ENCODE data around the gene WDR5. TPM values are rescaled to one million over a fixed set of nuclear protein-coding genes. Genes with fewer than 3 reads are reported as not detected.

Gene WDR5
- total and polyA plus RNA-seq, 2 donors (not counting 1 experiment from before 2014, with no cell fraction given): 15.5 to 26.0 TPM

- no peak overlapping the region for H3K4me3 ChIP-seq (replicated peaks in 1 of 4; ENCODE audit: control extremely low read depth in 1 of 4, insufficient read depth in 1 of 4, low read depth in 3 of 4, low read length in 4 of 4)
- no peaks in the 10 kb centered on the region for H3K27me3 ChIP-seq (ENCODE audit: control insufficient read depth, insufficient read depth, low read length)
- H3K4me1 ChIP-seq (ENCODE audit: control insufficient read depth, extremely low read depth, insufficient read depth, low read length): peaks cover 2% of the 10 kb centered on the region
- H3K79me2 ChIP-seq (ENCODE audit: control insufficient read depth, insufficient read depth, low read length): no peaks in the 10 kb centered on the region
- H3K4me2 ChIP-seq (ENCODE audit: extremely low read depth, insufficient read depth, low read length): no peak overlapping the region
- no peak overlapping the region for H2AFZ ChIP-seq (ENCODE audit: low read length)
- TF ChIP-seq EZH2 (IDR thresholded peaks at IDR 0.05; ENCODE audit: low read length, missing control alignments) (no peak), CTCF (conservative IDR thresholded peaks at IDR 0.05 in 1 of 2, IDR thresholded peaks at IDR 0.05 in 1 of 2; ENCODE audit: low read depth in 1 of 2, low read length in 2 of 2) (no peak)
- H4K20me1 ChIP-seq (ENCODE audit: control insufficient read depth, extremely low read depth, insufficient read depth, low read length): no peaks in the 10 kb centered on the region
- no peaks in the 10 kb centered on the region for H3K9me3 ChIP-seq (ENCODE audit: control insufficient read depth, insufficient read depth, low read depth, low read length)
- no peak overlapping the region for H3K9ac ChIP-seq (ENCODE audit: insufficient read depth, low read length)
- no peak overlapping the region for H3K27ac ChIP-seq (ENCODE audit: insufficient read depth, low read length)
- DNase-seq (ENCODE audit: low read depth in 2 of 2): no peak
- H3K36me3 ChIP-seq (ENCODE audit: control insufficient read depth, insufficient read depth, low read length): no peaks in the 10 kb centered on the region
Observed at GRCh38 chr9:134204041-134204440, 68.2 kb downstream of the WDR5 start.

- Histone ChIP-seq H4K20me1 (ENCODE audit: control insufficient read depth, extremely low read depth, insufficient read depth, low read length) (no peaks in the 10 kb centered on the region), H2AFZ (ENCODE audit: low read length) (peak overlapping the region; percentile 34), H3K36me3 (ENCODE audit: control insufficient read depth, insufficient read depth, low read length) (no peaks in the 10 kb centered on the region), H3K27ac (ENCODE audit: insufficient read depth, low read length) (peak overlapping the region; percentile 41), H3K4me1 (ENCODE audit: control insufficient read depth, extremely low read depth, insufficient read depth, low read length) (peaks cover 2% of the 10 kb centered on the region), H3K9me3 (ENCODE audit: control insufficient read depth, insufficient read depth, low read depth, low read length) (no peaks in the 10 kb centered on the region), H3K27me3 (ENCODE audit: control insufficient read depth, insufficient read depth, low read length) (no peaks in the 10 kb centered on the region), H3K4me3 (replicated peaks in 1 of 4; ENCODE audit: control extremely low read depth in 1 of 4, insufficient read depth in 1 of 4, low read depth in 3 of 4, low read length in 4 of 4) (no peak overlapping the region), H3K4me2 (ENCODE audit: extremely low read depth, insufficient read depth, low read length) (no peak overlapping the region), H3K79me2 (ENCODE audit: control insufficient read depth, insufficient read depth, low read length) (no peaks in the 10 kb centered on the region), H3K9ac (ENCODE audit: insufficient read depth, low read length) (no peak overlapping the region)
- TF ChIP-seq CTCF (conservative IDR thresholded peaks at IDR 0.05 in 1 of 2, IDR thresholded peaks at IDR 0.05 in 1 of 2; ENCODE audit: low read depth in 1 of 2, low read length in 2 of 2) (no peak), EZH2 (IDR thresholded peaks at IDR 0.05; ENCODE audit: low read length, missing control alignments) (no peak)
- DNase-seq (ENCODE audit: low read depth in 2 of 2): peak in 1 of 2 donors; percentile 7
Observed at GRCh38 chr9:134204991-134205578, 69.2 kb downstream of the WDR5 start.

GRCh38 chr9:134205672-134206310 lies 69.9 kb downstream of the WDR5 start:
- peak in 1 of 2 donors; percentile 89 for DNase-seq (ENCODE audit: low read depth in 2 of 2)
- Histone ChIP-seq H3K4me2 (ENCODE audit: extremely low read depth, insufficient read depth, low read length) (no peak overlapping the region), H3K79me2 (ENCODE audit: control insufficient read depth, insufficient read depth, low read length) (no peaks in the 10 kb centered on the region), H3K36me3 (ENCODE audit: control insufficient read depth, insufficient read depth, low read length) (no peaks in the 10 kb centered on the region), H3K27me3 (ENCODE audit: control insufficient read depth, insufficient read depth, low read length) (no peaks in the 10 kb centered on the region), H3K4me3 (replicated peaks in 1 of 4; ENCODE audit: control extremely low read depth in 1 of 4, insufficient read depth in 1 of 4, low read depth in 3 of 4, low read length in 4 of 4) (no peak overlapping the region), H3K9me3 (ENCODE audit: control insufficient read depth, insufficient read depth, low read depth, low read length) (no peaks in the 10 kb centered on the region), H4K20me1 (ENCODE audit: control insufficient read depth, extremely low read depth, insufficient read depth, low read length) (no peaks in the 10 kb centered on the region), H2AFZ (ENCODE audit: low read length) (no peak overlapping the region), H3K9ac (ENCODE audit: insufficient read depth, low read length) (no peak overlapping the region), H3K4me1 (ENCODE audit: control insufficient read depth, extremely low read depth, insufficient read depth, low read length) (peaks cover 2% of the 10 kb centered on the region), H3K27ac (ENCODE audit: insufficient read depth, low read length) (peak overlapping the region; percentile 36)
- TF ChIP-seq CTCF (conservative IDR thresholded peaks at IDR 0.05 in 1 of 2, IDR thresholded peaks at IDR 0.05 in 1 of 2; ENCODE audit: low read depth in 1 of 2, low read length in 2 of 2) (no peak), EZH2 (IDR thresholded peaks at IDR 0.05; ENCODE audit: low read length, missing control alignments) (no peak)
